ENCODE results near the gene LMF1.

- TF ChIP-seq POLR2A (IDR thresholded peaks at IDR 0.05; ENCODE audit: low read depth, low read length), result no peak
- TF ChIP-seq CTCF (conservative IDR thresholded peaks at IDR 0.05; ENCODE audit: low read depth, low read length), result no peak
- TF ChIP-seq RCOR1 (IDR thresholded peaks at IDR 0.05; ENCODE audit: insufficient replicate concordance, low read length), result no peak
These were observed 34.5 kb upstream of the LMF1 start for GRCh38 chr16:1005286-1005685.
